GM21528 (cell line): ENCODE results near the gene PARVA.
"Not testable (repeated sequence)": the region's sequence is repeated elsewhere in the genome, so short reads cannot be mapped to it uniquely, and the experiment has no call there.

Experiments used
- ATAC-seq: cut with Tn5 transposase; IDR thresholded peaks from one replicate; pipeline ENCODE4 v1.9.1; 2021; ENCODE audit warnings: mild to moderate bottlenecking, moderate library complexity; ENCODE audit not compliant: unreplicated experiment, low FRiP score

The PARVA gene, protein sequence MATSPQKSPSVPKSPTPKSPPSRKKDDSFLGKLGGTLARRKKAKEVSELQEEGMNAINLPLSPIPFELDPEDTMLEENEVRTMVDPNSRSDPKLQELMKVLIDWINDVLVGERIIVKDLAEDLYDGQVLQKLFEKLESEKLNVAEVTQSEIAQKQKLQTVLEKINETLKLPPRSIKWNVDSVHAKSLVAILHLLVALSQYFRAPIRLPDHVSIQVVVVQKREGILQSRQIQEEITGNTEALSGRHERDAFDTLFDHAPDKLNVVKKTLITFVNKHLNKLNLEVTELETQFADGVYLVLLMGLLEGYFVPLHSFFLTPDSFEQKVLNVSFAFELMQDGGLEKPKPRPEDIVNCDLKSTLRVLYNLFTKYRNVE

DNA sequence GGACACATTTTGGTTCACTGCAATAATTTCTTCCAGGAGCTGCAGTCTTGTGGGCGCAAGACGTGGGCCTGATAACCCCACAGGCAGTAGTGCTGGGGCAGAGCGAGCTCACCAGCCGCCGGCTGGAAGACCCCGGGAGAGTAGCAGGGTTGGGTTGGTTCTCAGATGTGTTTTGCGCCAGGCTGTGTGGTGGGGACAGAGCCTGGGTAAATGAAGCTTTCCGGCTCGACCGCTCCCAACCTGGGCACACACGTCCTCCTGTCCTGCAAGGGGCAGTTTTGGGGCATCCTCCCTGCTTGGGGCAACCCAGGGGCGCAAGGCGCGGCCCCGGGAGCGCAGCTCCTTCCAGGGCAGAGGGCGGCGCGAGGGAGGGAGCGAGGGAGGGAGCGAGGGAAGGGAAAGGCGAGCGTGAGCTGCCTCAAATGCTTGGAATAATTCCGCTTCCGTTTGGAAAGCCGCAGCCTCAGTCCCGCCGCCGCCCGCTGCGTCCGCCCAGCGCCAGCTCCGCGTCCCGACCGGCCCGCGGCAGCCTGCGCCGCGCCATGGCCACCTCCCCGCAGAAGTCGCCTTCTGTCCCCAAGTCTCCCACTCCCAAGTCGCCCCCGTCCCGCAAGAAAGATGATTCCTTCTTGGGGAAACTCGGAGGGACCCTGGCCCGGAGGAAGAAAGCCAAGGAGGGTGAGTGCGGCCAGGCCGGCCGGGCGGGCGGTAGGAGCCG is at the start of gene PARVA:
TSS of gene PARVA (plus strand) at position 466 of the 718 bp plus-strand sequence. CDS start at position 543, 77 bp downstream.
- ATAC-seq, result no peak

DNA sequence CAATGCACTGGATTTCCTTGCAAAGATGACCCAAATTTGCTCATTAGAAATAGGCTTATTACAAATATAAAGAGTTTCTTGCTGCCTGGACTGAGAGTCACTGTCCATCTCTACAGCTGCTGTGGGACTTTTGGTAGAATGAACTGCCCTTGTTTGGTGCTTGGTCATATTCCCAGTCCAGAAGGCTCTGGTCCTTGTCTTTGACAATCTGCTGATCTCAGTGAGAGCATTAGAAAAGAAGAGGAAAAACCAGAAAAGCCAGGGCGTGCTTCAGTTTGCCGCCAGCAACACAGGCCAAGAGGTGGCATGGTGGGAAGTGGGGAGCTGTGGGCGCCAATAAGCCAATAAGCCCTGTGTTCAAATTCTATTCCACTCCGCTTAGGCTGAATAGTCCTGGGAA is 48.2 kb upstream of the PARVA start:
- ATAC-seq, result no peak

DNA sequence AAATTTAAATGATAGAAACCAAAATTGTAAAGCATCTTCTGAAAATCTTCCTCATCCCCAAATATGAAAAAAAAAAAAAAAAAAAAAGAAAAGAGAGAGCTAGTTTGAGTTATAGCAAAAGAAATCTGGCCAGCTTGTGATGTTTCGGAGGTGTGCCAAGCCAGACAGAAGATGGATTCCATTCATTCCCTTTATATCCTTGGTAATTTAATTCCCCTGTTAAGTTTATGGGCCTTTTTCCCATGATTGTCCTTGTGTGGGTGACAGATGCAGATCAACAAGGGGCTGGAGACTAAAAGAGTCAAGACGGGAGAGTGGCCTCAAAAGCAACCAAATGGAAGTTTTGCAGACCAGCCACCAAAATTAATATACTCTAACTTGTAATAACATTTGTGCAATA is 47.6 kb upstream of the PARVA start:
- ATAC-seq, result no peak

- ATAC-seq, result no peak
Observed at GRCh38 chr11:12330485-12331231, 46.7 kb upstream of the PARVA start.

- no peak for ATAC-seq
Observed at GRCh38 chr11:12331239-12331874, 46.0 kb upstream of the PARVA start.

DNA sequence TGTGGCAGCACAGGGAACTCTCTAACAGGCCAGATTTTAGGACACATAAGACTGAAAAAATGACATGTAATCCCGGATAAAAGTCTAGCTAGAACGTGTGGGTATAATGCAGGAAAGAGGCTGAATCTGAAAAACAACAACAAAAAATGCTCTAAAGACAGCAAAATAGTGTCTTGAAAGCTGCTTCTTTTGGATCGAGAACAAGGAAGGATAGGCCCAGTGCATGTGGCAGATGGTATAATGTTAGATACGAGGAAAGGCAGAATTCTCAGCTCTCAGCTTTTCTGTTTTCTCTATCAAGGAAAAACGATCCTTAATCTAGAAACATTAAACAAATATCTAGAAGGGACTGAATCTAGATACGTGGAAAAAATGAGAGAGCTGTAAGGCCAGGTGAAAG is 33.8 kb upstream of the PARVA start:
- ATAC-seq, result no peak

- no peak for ATAC-seq
Observed at GRCh38 chr11:12353534-12353933, 23.8 kb upstream of the PARVA start.

GRCh38 chr11:12354750-12355545 is 22.4 kb upstream of the PARVA start:
- ATAC-seq, result no peak

DNA sequence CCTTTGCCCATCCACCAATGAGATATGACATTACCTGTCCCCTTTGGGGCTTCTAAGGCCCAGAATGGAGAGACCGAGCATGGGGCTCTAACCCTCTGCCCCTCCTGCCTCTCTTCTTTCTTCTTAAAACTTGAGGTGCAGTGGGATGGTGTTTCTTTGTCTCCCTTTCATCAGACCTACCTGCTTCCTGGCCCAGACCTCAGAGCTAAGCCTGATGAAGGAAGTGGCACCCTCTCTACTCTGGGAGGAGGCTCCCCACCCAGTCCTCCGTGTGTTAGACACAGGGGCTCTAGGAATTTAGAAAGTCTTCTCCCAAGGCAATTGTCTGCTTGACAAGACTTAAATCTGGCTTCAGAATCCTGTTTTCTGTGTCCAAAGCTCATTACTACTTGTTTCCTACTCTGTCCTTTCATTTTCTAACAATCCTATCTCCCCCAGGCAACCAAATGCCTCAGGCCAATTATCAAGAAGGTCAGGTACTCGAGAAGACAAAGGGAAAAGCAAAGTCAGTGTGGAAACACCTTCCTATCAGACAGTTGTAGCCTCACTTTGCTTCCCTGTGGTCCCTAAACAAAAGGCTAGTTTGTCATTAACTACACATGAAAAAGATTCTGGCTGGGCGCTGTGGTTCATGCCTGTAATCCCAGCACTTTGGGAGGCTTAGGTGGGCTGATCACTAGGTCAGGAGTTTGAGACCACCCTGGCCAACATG is 20.3 kb upstream of the PARVA start:
- no peak for ATAC-seq

- ATAC-seq, result not testable (repeated sequence)
Observed at GRCh38 chr11:12357697-12358096, 19.7 kb upstream of the PARVA start.

- no peak for ATAC-seq
Observed at GRCh38 chr11:12358302-12359188, 18.8 kb upstream of the PARVA start.

DNA sequence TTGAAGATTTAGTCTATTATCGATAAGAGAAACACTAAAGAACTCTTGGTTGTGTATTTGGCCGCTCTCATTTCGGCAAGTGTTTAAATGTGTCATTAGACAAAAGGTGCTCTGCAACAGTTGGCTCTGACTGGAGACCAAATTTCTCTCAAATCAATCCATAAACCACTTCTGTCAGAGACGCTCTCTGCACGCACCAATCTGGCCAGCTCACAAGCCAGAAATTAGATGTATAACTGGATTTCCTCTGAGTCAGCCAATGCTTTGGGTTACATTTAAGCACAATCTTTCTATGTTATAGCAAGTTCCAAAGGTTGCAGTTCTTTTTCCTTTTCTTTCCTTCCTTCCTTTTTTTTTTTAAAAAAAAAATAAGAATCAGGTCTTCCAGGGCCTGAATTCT is 17.6 kb upstream of the PARVA start:
- no peak for ATAC-seq

- no peak for ATAC-seq
Observed at GRCh38 chr11:12361682-12362081, 15.7 kb upstream of the PARVA start.

DNA sequence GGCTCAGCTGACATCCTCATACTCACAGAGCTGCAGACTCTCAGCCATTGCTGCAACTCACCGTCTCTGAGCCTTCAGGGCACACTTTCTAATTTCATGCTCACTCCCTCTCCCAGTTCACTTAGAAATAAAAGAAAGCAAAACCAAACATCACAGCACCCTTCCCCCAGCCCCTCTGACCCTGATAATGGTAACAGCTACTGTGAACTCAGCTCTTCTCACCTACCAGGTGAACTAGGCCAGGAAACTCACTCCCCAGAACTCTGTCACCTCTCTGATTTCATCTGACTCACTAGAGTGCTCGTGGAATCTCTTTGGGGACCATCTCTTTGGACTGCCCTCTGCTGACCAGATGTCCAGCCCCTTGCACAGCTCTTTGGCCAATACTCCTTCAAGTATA is 14.5 kb upstream of the PARVA start:
- ATAC-seq, result no peak

DNA sequence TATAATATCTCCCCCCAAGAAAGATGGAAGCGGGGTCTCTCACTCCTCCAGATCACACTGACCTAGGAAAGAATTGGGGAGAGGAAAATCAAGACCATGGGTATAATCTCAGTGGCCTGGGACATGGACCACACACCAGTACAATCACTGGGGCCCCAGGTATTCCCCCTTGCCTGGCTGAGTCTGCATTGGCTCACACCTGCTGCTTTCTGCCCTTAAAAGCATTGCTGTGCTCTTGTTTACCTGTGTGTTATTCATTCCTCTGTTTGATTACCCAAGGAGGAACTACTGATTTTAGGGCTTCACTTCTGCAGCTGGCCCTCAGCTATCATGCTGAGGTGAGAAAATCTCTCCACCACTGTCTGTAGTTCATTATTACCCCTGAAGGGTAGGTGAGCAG is 14.0 kb upstream of the PARVA start:
- ATAC-seq, result no peak

GRCh38 chr11:12365965-12366575 is 11.3 kb upstream of the PARVA start:
- not testable (repeated sequence) for ATAC-seq

DNA sequence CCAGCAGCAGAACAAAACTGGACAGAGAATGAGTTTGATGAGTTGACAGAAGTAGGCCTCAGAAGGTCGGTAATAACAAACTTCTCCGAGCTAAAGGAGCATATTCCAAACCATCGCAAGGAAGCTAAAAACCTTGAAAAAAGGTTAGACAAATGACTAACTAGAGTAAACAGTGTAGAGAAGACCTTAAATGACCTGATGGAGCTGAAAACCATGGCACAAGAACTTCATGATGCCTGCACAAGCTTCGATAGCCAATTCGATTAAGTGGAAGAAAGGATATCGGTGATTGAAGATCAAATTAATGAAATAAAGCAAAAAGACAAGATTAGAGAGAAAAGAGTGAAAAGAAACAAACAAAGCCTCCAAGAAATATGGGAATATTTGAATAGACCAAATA is 10.3 kb upstream of the PARVA start:
- ATAC-seq, result not testable (repeated sequence)

DNA sequence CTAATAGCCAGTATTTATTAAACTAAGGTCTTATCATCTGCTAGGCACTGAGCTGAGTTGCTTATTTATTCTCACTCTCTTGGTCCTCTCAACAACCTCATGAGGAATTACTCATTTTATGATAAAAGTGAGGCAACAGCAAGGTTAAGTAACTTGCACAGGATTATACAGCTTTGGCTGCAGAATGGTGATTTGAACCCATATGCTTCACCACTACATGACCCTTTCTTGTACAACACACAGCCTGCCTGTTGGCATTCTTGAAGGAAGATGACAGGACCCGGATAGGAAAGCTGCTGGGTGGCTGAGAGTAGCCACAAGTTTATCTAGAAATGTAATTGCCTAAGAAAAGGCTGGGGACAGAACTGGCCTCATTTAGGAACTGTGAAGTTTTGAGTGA is 5.3 kb upstream of the PARVA start:
- ATAC-seq, result no peak
